ENCODE data around the gene ODC1.

The ODC1 gene

GRCh38 chr2:10422732-10423399, 25.3 kb downstream of the ODC1 start:
- TF ChIP-seq, protein P1, sequence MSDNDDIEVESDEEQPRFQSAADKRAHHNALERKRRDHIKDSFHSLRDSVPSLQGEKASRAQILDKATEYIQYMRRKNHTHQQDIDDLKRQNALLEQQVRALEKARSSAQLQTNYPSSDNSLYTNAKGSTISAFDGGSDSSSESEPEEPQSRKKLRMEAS (IDR thresholded peaks at IDR 0.05; ENCODE audit: low read depth, low read length), result no peak
- no peak for TF ChIP-seq MYC (IDR thresholded peaks at IDR 0.05; ENCODE audit: low read depth, low read length)
- TF ChIP-seq POLR2A (IDR thresholded peaks at IDR 0.05; ENCODE audit: extremely low read depth, insufficient read length), result no peak
- TF ChIP-seq, protein P2, sequence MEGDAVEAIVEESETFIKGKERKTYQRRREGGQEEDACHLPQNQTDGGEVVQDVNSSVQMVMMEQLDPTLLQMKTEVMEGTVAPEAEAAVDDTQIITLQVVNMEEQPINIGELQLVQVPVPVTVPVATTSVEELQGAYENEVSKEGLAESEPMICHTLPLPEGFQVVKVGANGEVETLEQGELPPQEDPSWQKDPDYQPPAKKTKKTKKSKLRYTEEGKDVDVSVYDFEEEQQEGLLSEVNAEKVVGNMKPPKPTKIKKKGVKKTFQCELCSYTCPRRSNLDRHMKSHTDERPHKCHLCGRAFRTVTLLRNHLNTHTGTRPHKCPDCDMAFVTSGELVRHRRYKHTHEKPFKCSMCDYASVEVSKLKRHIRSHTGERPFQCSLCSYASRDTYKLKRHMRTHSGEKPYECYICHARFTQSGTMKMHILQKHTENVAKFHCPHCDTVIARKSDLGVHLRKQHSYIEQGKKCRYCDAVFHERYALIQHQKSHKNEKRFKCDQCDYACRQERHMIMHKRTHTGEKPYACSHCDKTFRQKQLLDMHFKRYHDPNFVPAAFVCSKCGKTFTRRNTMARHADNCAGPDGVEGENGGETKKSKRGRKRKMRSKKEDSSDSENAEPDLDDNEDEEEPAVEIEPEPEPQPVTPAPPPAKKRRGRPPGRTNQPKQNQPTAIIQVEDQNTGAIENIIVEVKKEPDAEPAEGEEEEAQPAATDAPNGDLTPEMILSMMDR (IDR thresholded peaks at IDR 0.05; ENCODE audit: low read depth, low read length), result no peak
- DNase-seq (ENCODE audit: low read depth), result no peak
- no peak overlapping the region for H3K4me3 ChIP-seq (ENCODE audit: low read depth, low read length)

- TF ChIP-seq POLR2A (IDR thresholded peaks at IDR 0.05; ENCODE audit: extremely low read depth, insufficient read length) (no peak), MYC (IDR thresholded peaks at IDR 0.05; ENCODE audit: low read depth, low read length) (no peak)
- TF ChIP-seq, protein P2 (IDR thresholded peaks at IDR 0.05; ENCODE audit: low read depth, low read length), result no peak
- TF ChIP-seq, protein P1 (IDR thresholded peaks at IDR 0.05; ENCODE audit: low read depth, low read length), result no peak
- no peak for DNase-seq (ENCODE audit: low read depth)
- H3K4me3 ChIP-seq (ENCODE audit: low read depth, low read length), result no peak overlapping the region
Measured at GRCh38 chr2:10422251-10422650, 25.9 kb downstream of the ODC1 start.

DNA sequence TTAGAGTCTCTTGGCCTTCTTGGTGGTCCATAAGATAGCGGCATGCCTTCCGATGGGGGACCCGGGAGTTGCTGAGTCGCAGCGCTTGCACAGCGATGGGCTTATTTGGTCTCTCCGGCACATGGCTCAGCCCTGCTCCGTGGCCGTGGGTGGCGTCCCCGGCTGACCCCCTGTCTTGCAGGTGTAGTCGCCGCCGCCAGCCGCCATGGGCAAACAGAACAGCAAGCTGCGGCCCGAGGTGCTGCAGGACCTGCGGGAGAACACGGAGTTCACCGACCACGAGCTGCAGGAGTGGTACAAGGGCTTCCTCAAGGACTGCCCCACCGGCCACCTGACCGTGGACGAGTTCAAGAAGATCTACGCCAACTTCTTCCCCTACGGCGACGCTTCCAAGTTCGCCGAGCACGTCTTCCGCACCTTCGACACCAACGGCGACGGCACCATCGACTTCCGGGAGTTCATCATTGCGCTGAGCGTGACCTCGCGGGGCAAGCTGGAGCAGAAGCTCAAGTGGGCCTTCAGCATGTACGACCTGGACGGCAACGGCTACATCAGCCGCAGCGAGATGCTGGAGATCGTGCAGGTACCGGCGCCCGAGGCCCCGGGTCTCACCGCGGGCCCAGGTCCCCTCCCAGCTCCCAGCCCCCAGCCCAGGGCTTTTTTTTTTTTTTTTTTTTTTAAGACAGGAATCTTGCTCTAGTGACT, 28.4 kb downstream of the ODC1 start:
- TF ChIP-seq MYC (IDR thresholded peaks at IDR 0.05; ENCODE audit: low read depth, low read length) (no peak), POLR2A (IDR thresholded peaks at IDR 0.05; ENCODE audit: extremely low read depth, insufficient read length) (no peak)
- TF ChIP-seq, protein P1 (IDR thresholded peaks at IDR 0.05; ENCODE audit: low read depth, low read length), result no peak
- TF ChIP-seq, protein P2 (IDR thresholded peaks at IDR 0.05; ENCODE audit: low read depth, low read length), result no peak
- no peak for DNase-seq (ENCODE audit: low read depth)

DNA sequence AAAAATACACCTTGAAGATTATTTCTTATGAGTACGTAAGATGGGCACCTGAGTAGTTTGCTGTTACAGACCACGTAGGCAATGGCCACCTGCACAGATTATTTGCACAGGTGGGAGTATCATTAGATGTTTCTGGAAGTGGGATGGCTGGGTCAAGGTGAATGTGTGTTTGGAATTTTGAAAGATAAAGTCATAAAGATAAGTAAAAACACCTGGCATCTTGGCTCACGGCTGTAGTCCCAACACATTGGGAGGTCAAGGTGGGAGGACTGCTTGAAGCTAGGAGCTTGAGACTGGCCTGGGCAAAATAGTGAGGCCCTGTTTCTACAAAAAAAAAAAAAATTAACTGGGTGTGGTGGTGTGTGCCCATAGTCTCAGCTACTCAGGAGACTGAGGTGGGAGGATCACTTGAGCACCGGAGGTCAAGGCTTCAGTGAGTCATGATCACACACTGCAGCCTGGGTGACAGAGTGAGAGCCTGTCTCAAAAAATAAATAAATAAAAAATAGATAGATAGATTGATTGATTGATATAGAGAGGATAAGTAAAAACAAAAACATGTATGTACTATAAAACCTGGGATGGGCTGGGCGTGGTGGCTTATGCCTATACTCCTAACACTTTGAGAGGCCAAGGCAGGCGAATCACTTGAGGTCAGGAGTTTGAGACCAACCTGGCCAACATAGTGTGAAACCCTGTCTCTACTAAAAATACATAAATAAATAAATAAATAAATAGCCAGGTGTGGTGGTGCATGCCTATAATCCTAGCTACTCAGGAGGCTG, 30.4 kb downstream of the ODC1 start:
- no peak overlapping the region for H3K4me3 ChIP-seq (ENCODE audit: low read depth, low read length)
- TF ChIP-seq MYC (IDR thresholded peaks at IDR 0.05; ENCODE audit: low read depth, low read length), result no peak
- TF ChIP-seq, protein P2 (IDR thresholded peaks at IDR 0.05; ENCODE audit: low read depth, low read length), result no peak
- TF ChIP-seq, protein P1 (IDR thresholded peaks at IDR 0.05; ENCODE audit: low read depth, low read length), result no peak
- DNase-seq (ENCODE audit: low read depth), result no peak

More for the DNA sequence above, 28.4 kb downstream of the ODC1 start:
- no peak overlapping the region for H3K4me3 ChIP-seq (ENCODE audit: low read depth, low read length)

GRCh38 chr2:10415640-10416039, 32.5 kb downstream of the ODC1 start:
- DNase-seq (ENCODE audit: low read depth), result no peak
- no peak overlapping the region for H3K4me3 ChIP-seq (ENCODE audit: low read depth, low read length)
- TF ChIP-seq, protein P2 (IDR thresholded peaks at IDR 0.05; ENCODE audit: low read depth, low read length), result no peak
- TF ChIP-seq, protein P1 (IDR thresholded peaks at IDR 0.05; ENCODE audit: low read depth, low read length), result no peak
- TF ChIP-seq POLR2A (IDR thresholded peaks at IDR 0.05; ENCODE audit: extremely low read depth, insufficient read length), result no peak
- TF ChIP-seq MYC (IDR thresholded peaks at IDR 0.05; ENCODE audit: low read depth, low read length), result no peak

Data from NB4 (cell line).